GM08714 (cell line): ENCODE data around the gene FBXO34.

Source experiments
- H3K4me3 ChIP-seq: fragments of 200-500 bp; sonication (Bioruptor generic); 2 replicates; pipeline ENCODE4 v1.5.1; 2014; ENCODE audit warnings: mild to moderate bottlenecking, low read length, inconsistent platforms
- ZNF274 ChIP-seq: IDR thresholded peaks from 2 replicates; pipeline ENCODE4 v1.6.1; 2012; ENCODE audit warnings: mild to moderate bottlenecking, low read depth, low read length

Gene FBXO34

GRCh38 chr14:55253276-55253675, 17.9 kb upstream of the FBXO34 start:
- TF ChIP-seq ZNF274: no peak
- H3K4me3 ChIP-seq: no peak overlapping the region

- no peak overlapping the region for H3K4me3 ChIP-seq
- no peak for TF ChIP-seq ZNF274
These were observed 16.6 kb upstream of the FBXO34 start for GRCh38 chr14:55254581-55254980.

- no peak for TF ChIP-seq ZNF274
- H3K4me3 ChIP-seq: no peak overlapping the region
These were observed 15.2 kb upstream of the FBXO34 start for GRCh38 chr14:55255979-55256378.

GRCh38 chr14:55256586-55256985, 14.6 kb upstream of the FBXO34 start:
- no peak for TF ChIP-seq ZNF274
- H3K4me3 ChIP-seq: no peak overlapping the region

GRCh38 chr14:55265197-55265596, 6.0 kb upstream of the FBXO34 start:
- no peak overlapping the region for H3K4me3 ChIP-seq
- TF ChIP-seq ZNF274: no peak

GRCh38 chr14:55267820-55268219, 3.4 kb upstream of the FBXO34 start:
- TF ChIP-seq ZNF274: no peak
- no peak overlapping the region for H3K4me3 ChIP-seq

GRCh38 chr14:55271572-55272298, 514 bp downstream of the FBXO34 start:
- H3K4me3 ChIP-seq: peak overlapping the region; percentile 91
- no peak for TF ChIP-seq ZNF274

- TF ChIP-seq ZNF274: no peak
- peak overlapping the region; percentile 91 for H3K4me3 ChIP-seq
These were observed 1.2 kb downstream of the FBXO34 start for GRCh38 chr14:55272387-55272786.

- peak overlapping the region; percentile 91; the same call in 1 of the 2 replicates for H3K4me3 ChIP-seq
- no peak for TF ChIP-seq ZNF274
These were observed 1.7 kb downstream of the FBXO34 start for GRCh38 chr14:55272922-55273321.

- no peak overlapping the region; the same call in 1 of the 2 replicates for H3K4me3 ChIP-seq
- TF ChIP-seq ZNF274: no peak
These were observed 2.9 kb downstream of the FBXO34 start for GRCh38 chr14:55274146-55274545.

GRCh38 chr14:55274751-55275150, 3.5 kb downstream of the FBXO34 start:
- TF ChIP-seq ZNF274: no peak
- no peak overlapping the region for H3K4me3 ChIP-seq

- no peak for TF ChIP-seq ZNF274
- no peak overlapping the region for H3K4me3 ChIP-seq
These were observed 5.5 kb downstream of the FBXO34 start for GRCh38 chr14:55276736-55277135.

- TF ChIP-seq ZNF274: no peak
- peak overlapping the region; percentile 59; the same call in 1 of the 2 replicates for H3K4me3 ChIP-seq
These were observed 6.9 kb downstream of the FBXO34 start for GRCh38 chr14:55277972-55278740.

GRCh38 chr14:55279384-55279783, 8.2 kb downstream of the FBXO34 start:
- peak overlapping the region; percentile 53; the same call in 1 of the 2 replicates for H3K4me3 ChIP-seq
- TF ChIP-seq ZNF274: no peak

- TF ChIP-seq ZNF274: no peak
These were observed 10.2 kb downstream of the FBXO34 start for GRCh38 chr14:55281316-55281839.

More at GRCh38 chr14:55281316-55281839, 10.2 kb downstream of the FBXO34 start:
- H3K4me3 ChIP-seq: no peak overlapping the region
